Anterior cingulate cortex (tissue), 58 donors: Measurements from ENCODE around the gene FRMD4B.
"Not testable (repeated sequence)": the region's sequence is repeated elsewhere in the genome, so short reads cannot be mapped to it uniquely, and the experiment has no call there.

Experiments
- DNase-seq, 58 donors: peaks; one replicate each; lab custom pipeline; 2025; lab: John Stamatoyannopoulos, UW

The FRMD4B gene

DNA sequence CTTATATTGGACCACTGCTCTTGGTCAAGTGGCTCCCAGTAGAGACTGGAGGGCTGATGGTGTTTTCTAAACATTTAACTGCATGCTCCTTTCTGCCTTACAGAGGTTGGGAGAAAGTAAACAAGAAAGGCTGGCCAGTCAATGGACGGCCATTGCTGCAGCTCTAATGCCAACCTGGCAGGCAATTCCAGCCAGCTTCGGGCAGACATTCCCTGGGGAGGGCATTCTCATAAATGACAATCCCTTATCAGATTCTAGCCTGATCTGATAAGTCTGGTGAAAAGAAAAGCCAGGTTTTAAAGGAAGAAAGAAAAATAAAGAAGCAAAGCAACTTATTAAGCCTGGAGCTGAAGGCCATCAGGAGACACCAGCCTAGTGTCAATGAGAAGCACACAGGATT, 60.7 kb downstream of the FRMD4B start:
- DNase-seq, result no peak

DNA sequence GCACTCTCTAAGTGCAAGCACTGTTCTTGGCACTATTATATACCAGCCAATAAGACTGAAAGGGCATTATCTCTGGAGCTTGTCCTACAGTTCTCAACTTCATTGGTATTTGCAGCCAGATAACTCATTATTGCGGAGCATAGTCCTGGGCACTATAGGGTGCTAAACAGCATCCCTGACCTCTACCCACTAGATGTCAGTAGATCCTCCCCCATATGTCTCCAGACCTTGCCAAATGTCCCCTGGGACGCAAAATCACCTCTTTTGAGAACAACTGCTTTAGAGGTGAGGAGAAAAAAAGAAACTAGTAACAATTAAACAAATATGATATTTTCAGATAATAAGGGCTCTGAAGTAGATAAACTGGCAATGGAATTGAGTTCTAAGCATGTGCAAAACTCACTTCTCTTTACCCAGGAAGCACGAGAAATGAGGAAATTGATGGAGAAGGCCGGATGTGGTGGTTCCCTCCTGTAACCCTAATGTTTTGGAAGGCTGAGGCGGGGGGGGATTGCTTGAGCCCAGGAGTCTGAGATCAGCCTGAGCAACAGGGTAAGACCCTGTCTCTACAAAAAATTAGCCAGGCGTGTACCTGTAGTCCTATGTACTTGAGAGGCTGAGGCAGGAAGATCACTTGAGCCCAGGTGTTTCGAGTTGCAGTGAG, 61.4 kb downstream of the FRMD4B start:
- DNase-seq, result peak in 3 of 58 donors; percentile 25 to 39 (median 36)

DNA sequence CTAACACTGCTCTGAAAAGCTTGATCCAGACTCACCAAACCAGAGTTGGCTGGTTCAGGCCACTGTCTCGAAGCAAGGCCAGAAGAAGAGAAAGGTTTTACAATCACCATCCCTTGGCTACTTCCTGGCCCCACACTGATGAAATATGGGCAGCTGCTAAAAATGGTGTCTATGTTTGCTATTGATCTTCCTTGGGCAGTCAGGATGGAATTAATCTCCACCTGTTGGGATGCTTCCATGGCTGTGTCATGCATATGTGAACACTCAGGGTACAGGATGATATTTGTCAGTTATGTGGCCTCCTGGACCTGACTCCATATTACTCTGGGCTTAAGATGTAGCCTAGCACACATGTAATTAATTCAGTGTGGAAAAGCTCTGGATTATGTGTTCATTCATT, 61.9 kb downstream of the FRMD4B start:
- DNase-seq, result no peak

DNA sequence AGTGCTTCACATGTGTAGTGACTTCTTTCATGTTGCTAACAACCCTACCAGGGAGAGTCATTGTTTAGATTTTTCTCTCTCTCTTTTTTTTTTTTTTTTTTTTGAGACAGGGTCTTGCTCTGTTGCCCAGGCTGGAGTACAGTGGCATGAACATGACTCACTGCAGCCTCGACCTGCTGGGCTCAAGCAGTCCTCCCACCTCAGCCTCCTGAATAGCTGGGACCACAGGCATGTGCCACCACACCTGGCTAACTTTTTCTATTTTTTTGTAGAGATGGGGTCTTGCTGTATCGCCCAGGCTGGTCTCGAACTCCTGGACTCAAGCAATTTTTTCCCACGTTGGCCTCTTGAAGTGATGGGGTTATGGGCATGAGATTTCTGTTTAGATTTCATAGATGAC, 63.4 kb downstream of the FRMD4B start:
- not testable (repeated sequence) for DNase-seq

DNA sequence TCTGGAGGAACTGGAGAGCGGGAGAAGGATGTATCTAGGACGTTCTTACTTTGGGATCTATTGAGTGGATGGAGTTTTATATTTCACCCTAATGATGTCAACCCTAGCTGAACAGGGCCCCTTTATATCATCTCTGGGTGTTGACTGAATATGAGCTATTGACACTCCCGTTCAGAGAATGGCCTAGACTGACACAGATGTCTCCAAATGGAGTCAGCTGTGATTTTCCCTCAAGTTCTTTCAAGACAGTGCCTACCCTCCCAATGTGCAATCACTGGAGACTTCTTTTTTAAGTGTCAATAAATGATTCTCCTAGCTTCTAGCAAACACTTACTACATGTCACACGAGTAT, 63.8 kb downstream of the FRMD4B start:
- peak in 13 of 58 donors; percentile 28 to 83 (median 48) for DNase-seq

DNA sequence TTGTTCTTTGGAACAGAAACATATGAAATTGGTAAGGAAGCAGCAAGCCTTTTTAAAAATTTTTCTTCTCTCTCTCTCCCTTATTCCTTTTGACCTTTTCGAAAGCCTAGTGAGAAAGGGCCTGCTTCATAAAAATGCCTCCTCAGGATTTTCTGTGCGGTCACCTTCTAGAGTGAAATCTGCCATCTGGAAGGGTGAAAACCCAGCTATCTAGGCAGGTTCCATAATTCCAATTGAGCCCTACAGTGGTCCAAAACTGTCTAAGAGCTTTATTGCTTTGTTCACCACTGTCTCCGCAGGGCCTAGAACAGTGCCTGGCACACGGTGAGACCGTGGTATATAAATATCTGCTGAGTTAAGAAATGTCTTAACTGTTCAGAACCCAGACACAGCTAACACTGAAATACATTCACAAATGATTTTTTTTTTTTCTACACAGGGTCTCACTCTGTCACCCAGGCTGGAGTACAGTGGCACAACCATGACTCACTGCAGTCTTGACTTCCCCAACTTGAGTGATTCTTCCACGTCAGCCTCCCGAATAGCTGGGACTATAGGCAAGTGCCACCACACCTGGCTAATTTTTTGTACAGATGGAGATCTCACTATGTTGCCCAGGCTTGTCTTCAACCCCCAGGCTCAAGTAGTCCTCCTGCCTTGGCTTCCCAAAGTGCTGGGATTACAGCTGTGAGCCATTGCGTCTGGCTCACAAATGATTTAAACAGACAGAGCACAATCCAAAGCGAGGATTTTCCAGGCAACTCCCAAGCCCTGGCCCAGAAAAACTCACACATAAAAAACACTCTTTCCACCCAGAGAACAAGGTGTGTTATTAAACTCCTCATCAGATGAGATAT, 64.4 kb downstream of the FRMD4B start:
- peak in 7 of 58 donors; percentile 16 to 76 (median 55) for DNase-seq

DNA sequence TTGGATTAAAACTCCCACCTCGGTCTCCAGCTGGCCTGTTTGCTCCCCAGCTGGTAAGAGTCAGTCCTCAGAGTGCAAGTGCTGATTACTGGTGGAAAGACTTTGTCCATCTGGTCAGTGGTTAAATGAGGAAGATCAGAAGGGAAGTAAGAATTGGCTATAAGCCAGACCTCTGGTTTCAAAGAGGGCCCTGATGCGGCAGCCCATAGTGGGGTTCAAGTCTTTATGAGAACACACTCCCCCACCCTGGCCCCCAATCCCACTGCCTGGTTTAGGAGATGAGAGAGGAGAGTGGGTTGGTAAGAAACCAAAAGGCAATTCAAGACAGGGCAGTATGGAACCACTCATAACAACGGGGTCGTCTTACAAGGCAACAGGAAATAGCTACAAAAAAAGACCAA, 65.0 kb downstream of the FRMD4B start:
- DNase-seq, result peak in 9 of 58 donors; percentile 6 to 71 (median 19)

DNA sequence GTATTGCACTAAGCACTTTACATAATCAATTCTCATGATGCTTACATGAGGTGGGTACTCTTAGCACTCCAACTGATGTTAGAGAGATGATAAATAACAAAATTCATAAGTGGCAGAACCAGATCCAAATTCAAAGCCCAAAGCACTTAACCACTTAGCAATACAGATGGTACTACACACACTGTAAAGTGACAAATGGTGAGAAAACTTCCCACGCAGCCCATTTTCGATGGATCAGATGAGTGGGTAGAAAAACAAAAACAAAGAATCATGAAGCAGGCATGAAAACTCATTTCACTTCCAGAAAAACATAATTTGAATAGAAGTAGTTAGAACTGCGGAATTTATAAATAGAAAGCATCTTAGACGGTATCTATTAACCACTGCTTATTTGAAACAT, 66.2 kb downstream of the FRMD4B start:
- no peak for DNase-seq

DNA sequence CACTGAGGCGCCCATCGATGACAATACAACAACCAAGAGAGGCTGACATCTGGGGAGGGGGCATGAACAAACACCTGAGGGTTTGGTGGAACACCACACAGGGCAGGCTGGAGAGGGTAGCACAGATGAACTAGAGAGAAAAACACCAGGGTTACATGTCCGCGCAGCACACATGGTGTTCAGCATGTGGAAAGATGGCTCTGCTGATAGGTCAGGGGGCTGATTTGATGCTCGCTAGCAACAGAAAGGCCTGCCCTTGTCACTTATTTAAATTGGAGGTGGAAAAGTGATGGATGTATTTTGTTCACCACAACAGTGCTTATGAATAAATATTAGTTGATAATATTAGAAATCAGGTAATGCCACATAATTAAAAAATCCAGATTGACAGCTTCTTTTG, 67.5 kb downstream of the FRMD4B start:
- DNase-seq, result no peak

DNA sequence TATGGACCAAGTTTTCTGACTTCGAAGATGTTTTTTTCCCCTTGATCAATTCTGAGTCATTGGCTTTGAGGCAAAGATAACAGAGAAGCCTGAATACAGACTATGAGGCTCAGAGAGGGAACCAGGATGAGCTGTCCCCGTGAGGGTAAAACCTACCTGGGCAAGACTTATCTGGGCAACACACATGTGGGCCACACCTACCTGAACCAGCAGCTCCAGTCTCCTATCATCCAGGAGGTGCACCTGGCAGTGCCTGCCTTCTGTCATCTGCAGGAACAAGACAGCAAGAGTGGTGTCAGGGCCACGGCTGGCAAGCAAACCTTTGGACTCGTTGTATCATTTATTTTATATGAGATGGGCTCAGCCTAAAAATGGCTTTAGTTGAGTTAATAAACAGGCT, 72.6 kb downstream of the FRMD4B start:
- DNase-seq, result no peak

DNA sequence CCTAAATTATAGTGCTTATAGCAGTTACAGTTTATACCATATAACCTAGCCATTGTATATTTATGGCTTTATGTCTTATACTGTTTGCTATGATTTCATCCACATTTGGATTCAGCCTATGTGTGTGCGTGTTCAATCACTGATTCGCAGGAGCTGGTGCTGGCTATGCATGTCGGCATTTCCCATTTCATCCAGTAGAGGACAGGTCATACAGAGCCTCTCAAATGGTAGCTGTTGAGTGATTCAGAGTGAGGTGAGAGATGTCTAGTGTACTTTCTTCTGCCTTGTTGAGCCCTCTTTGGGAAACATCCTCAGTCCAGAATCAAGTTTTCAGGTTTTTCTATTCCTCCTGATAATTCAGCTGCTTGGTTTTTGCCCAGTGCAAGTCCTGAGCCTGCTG, 76.1 kb downstream of the FRMD4B start:
- no peak for DNase-seq

DNA sequence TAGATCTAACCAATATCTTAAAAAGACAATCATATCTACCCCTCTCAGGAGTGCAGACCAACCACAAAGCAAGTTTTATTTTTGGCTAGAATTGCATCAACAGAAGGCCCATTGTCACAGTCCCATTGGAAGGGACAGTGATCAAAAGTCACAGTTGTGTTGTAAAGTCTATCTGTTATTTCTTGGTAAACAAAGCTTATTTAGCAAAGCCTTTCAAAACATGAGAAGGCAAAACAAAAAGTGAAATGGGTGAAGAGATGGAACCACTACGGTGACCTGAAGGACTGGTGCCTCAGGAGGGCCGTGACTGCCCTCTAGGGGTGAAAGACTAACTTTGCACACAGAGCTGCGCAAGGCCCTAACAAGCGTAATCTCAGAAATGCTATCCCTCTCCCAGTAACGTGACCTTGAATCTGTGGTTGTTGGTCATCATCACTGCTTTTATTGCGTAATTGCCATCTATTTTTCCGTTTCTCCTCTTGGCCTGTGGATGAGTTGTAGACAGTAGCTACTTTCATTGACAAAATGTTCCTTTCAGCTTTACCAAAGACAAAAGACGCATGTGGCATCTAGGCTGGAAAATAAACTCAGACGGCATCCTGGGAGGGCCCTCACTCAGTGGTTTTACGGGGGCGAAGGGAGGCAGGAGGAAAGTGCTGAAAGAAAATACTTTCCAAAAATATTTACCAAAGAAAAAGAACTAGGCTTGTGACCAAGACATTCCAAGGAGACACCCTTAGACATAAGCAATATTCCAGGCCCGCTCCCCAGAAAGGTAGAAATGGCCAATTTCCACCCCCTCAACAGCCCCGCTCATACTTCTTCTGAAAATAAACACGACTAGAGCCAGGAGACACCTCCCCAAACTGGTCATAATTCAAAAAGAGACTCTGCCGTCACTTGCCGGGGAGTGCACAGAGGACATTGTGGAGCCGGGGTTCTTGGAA, 79.4 kb downstream of the FRMD4B start:
- peak in 45 of 58 donors; percentile 10 to 86 (median 41) for DNase-seq

DNA sequence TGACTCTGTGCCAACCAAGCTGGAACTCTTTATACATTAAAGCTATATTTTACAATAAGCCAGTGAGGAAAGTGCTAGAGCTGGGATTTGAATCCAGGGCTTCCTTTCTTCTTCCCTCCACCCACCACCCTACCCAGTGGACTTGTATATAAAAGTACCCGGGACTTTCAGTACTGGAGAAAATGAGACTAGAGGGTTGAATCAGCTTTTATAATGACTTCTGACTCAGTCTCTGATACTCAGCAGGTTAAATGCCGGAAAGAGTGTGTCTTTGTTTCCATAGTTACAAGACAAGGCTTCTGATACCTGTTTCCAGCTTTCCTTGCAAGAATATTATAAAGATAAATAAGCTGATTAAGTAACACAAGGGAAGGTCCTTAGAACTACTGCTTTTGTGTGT, 80.9 kb downstream of the FRMD4B start:
- no peak for DNase-seq

DNA sequence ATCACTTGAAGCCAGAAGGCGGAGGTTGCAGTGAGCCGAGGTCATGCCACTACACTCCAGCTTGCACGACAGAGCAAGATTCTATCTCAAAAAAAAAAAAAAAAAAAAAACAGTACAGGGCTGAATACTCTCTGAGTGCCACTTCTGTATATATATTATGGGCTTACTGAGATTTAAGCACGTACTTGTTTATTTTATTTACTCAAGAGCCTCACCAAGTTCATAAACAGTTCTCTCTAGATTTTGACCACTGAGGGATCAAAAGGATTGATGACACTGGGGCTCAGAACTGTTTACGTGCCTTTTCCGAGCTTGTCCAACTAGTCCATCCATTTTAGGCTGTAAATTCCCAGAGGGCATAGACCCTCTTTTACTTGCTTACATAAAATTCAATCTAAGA, 81.5 kb downstream of the FRMD4B start:
- no peak for DNase-seq

DNA sequence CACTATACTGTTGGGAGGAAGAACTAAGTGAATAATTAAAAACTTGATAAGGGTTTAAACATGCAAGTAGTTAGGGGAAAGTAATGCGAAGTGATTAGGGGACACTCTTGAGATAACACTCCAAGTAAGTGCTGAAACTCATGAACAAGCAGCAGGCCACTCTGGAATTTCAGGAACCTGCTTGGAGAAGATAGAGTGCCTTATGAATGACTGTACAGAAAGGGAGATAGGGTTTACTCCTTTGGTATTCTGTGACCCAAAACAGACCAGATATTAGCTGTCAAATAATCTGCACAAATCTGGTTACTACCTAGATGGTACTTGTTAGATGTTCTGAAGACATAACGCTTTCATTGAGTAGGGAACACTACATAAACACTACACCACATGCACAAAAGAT, 85.6 kb downstream of the FRMD4B start:
- DNase-seq, result no peak

DNA sequence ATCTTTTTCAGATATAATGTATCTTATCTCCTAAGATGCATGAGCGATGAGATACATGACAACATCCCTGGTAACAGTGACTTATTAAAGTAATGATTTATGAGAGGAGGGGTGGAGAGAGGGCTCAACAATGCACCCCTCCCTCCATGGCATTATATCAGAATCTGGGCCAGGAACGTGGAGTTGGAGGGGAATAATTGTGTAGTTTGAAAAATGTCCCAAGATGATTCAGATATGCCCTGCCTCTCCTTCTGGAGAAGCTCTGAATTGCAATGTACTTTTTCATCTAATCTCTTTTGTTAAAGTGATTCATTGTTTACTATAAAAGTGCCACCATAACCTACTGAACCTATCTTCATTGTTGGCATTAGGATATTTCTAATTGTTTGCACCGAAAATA, 86.5 kb downstream of the FRMD4B start:
- no peak for DNase-seq

DNA sequence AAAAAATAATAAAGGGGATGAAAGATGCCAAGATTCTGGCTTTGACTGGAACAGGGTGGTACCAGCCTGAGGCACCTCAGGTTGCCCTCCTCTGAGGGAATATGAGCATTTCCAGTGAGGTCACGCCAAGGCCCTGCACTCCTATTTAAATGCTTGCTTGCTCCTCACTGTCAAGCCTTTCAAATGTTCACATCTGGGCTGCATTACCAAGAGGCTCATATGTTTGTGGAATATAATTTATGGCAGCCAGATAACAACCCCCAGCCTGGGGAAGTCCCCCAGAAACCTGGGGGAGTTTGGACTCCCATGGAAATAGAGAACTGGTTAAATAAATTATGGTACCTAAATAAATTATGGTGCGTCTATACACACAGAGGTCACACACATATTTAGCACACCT, 88.4 kb downstream of the FRMD4B start:
- DNase-seq, result no peak

DNA sequence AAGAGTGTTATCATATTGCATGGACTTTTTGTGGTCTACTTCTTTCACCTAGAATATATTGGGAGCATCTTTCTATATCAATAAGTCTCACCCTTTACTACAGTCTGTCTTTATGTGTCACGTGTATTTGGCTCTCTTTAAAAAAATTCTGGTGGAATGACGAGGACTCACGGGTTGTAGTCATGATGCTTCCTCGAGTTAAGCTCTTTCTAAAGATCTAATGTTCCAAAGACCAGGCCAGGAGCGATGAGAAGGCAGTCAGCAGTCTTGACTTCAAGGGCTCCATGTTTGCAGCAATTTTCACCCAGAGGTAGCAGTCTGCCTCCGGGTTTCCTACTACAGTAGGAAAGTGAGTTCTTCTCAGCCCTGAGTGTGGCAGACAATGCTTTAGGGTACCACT, 88.9 kb downstream of the FRMD4B start:
- no peak for DNase-seq

DNA sequence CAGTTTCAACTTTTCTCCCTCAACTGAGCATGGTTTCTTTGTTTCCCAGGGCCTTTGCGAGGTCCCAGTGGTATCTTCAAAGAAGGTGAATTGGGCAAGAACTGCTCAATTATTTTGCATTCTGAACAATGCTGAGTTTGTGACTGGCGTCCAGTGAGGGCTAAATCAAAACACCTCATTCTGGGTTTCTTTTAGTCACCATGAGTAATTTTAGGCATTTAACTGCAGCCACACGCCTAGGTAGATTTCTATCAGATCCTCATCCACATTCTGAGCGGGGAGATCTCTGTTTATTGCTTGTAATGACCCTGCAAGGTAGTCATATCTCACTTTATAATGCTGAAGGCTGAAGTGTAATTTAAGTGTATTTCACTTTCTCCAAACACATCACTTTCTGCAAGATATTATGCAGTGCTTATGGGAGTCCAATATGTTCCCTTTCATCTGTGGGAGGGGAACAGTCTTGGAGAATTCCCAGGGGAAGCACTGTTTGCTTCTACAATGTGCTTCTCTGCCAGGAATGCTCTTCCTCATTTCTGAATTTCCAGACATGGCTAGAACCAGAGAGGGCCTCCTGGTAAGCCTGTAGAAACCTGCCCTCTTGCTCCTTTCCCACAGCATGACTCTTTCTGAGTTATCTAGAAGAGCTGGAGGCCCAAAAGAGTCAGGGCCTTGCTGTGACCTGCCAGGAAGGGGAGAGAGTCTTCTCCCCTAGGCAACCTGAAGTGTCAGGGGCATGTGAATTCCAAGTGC, 91.7 kb downstream of the FRMD4B start:
- peak in 4 of 58 donors; percentile 24 to 57 (median 34) for DNase-seq

DNA sequence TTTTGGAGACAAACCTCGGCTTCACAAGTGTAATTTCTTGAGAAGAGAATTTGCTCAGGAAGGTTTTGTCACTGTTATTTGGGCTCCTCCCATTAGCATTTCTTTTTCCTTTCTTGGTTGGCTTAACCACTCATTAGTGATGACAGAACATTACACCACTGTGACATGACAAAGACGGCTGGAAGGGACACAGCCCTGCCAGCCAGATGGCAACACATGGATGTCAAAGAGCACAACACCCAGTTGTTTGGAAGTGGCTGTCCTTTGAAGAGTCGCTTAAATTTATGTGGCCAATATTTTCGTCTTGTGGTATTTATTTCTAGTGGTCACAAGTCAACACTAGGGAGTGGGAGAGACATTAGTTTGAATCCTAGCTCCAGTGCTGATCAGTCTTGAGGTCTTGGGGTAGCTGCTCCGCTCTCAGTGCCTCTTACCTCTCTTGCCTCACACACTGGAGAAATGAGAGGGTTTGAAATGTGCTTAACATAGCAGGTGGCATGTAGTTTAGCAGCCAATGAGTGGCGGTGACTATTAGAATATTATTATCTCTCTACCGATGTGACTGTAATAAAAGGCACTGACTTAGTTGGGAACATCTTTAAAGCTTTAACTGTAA, 92.8 kb downstream of the FRMD4B start:
- no peak for DNase-seq
